Smooth muscle cell of the pulmonary artery (primary cell): ENCODE measurements around the gene VWF. TPM values are rescaled to one million over a fixed set of nuclear protein-coding genes. Genes with fewer than 3 reads are reported as not detected.

Experiments
- total RNA-seq: library from RNA; depleted of rRNA; stranded (reverse); fragments of >200 nt; gene quantifications from 2 replicates; pipeline ENCODE4 v1.2.3, GENCODE V29; 2014

The VWF gene
- total RNA-seq, result 0.92 and 1.2 TPM in 2 replicates

DNA sequence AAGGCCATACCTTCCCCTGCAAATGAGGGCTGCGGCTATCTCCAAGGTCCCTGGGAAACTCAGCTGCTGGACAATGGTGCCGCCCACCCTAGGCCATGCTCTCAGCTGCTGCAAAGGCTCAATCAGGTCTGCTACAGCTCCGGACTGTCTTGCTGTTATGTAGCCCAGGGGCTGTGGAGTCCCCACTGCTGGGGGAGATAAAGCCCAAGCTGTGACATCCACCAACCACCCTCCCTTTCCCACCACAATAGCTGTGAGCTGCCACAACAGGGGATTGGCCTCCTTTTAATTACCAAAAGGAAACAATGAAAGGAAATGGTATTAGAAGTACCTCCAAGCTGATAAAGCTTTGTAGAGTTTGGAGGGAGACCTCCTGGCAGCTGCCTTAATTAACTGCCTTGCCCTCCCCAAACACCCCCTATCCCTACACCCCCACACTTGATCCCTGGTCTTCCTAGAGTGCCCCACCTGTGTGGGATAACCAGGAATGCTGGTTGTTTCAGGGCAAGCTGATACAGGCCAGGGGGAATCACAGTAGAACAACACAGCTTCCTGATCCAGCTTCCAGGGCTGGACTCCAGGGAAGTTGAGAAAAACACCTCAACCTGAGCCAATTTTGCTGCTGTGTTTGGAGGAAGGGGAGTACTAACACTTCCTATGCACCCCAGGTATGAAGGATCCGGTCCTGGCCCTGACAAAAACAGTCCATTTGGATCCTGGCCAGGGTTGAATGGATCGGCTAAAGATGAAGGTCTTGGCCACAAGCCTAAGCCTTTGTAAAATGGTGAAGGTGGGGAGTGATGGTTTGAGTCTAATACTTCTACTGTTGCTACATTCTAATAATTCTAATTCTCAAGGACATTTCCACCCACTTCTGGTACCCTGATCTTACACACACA, at the start of gene VWF:
Gene VWF (minus strand): TSS at position 260 of the 899 bp plus-strand sequence. CDS start 1,474 bp downstream, outside the sequence.

GRCh38 chr12:5945071-5946008, 179.1 kb downstream of the VWF start, which contains the start of gene ANO2:
Gene ANO2 (minus strand): TSS chr12:5945259. CDS start chr12:5945217, 42 bp downstream.

Other genes starting within 250 kb of the VWF start
- gene ANO2, start 179.4 kb downstream of the VWF start, total RNA-seq, result 0.07 TPM in 1 of 2 replicates, not detected in the other
- gene CD9, start 75.7 kb upstream of the VWF start, total RNA-seq, result 364 and 415 TPM in 2 replicates
- 0.13 and 0.39 TPM in 2 replicates for gene PLEKHG6, start 186.0 kb upstream of the VWF start, total RNA-seq
- 134 and 172 TPM in 2 replicates for gene TNFRSF1A, start 217.4 kb upstream of the VWF start, total RNA-seq